ENCODE data around the gene ATXN1. TPM values are rescaled to one million over a fixed set of nuclear protein-coding genes. Genes with fewer than 3 reads are reported as not detected.

Gene ATXN1
- total and polyA plus RNA-seq, 2 of the 8 experiments (the other 6 are each of a cell fraction or from before 2014, with no cell fraction given) = 1.6 to 4.0 TPM

GRCh38 chr6:16563628-16564240 is 197.5 kb downstream of the ATXN1 start:
- H3K18ac ChIP-seq (ENCODE audit: extremely low read depth, low read length) = no peak overlapping the region
- no peak overlapping the region for H4K5ac ChIP-seq (ENCODE audit: insufficient read length, low read depth, low read length)
- H2AFZ ChIP-seq (ENCODE audit: low read length) = no peak overlapping the region
- H2BK15ac ChIP-seq (ENCODE audit: low read length) = no peak overlapping the region
- 94% methylated on average over 10 of the region's 10 CpGs; no CpG with 5 or more reads in 1 of the 2 experiments for WGBS, 2 experiments (ENCODE audit: extremely low coverage in 1 of 2, insufficient coverage in 1 of 2, insufficient read length in 1 of 2, insufficient replicate concordance in 2 of 2, low coverage in 1 of 2, low lambda C conversion rate in 2 of 2, missing lambda C conversion rate in 1 of 2)
- H2AK5ac ChIP-seq (ENCODE audit: low read depth, low read length) = no peak overlapping the region
- no peak overlapping the region for H3K23ac ChIP-seq (ENCODE audit: insufficient read length)
- no peak overlapping the region for H3K4ac ChIP-seq (replicated peaks; ENCODE audit: insufficient read length, low read depth, low read length)
- no peak overlapping the region for H3K56ac ChIP-seq (replicated peaks; ENCODE audit: insufficient read length, low read depth, low read length)
- H3K9me3 ChIP-seq (ENCODE audit: insufficient read depth in 2 of 2, low read depth in 1 of 2, low read length in 1 of 2) = no peaks in the 10 kb centered on the region
- no peak overlapping the region for H4K91ac ChIP-seq (replicated peaks; ENCODE audit: insufficient read length, low read length)
- H3K4me3 ChIP-seq (ENCODE audit: extremely low read depth in 1 of 4, insufficient read depth in 2 of 4, low read depth in 3 of 4, low read length in 4 of 4) = no peak overlapping the region
- H3K27me3 ChIP-seq (replicated peaks in 1 of 4; ENCODE audit: control insufficient read depth in 3 of 4, extremely low read depth in 1 of 4, insufficient read depth in 3 of 4, low read length in 3 of 4) = no peaks in the 10 kb centered on the region
- no peak overlapping the region for H2BK20ac ChIP-seq (ENCODE audit: low read length)
- H3K36me3 ChIP-seq (ENCODE audit: control insufficient read depth in 2 of 4, insufficient read depth in 4 of 4, low read length in 3 of 4) = no peaks in the 10 kb centered on the region
- TF ChIP-seq SIRT6 (IDR thresholded peaks at IDR 0.05; ENCODE audit: low read length) (no peak), RNF2 (IDR thresholded peaks at IDR 0.05; ENCODE audit: borderline replicate concordance, low read depth, low read length, missing control alignments, poor library complexity, severe bottlenecking) (no peak), BACH1 (IDR thresholded peaks at IDR 0.05; ENCODE audit: low read length) (no peak), RFX5 (IDR thresholded peaks at IDR 0.05; ENCODE audit: borderline replicate concordance, low read depth, low read length) (no peak), SP4 (IDR thresholded peaks at IDR 0.05; ENCODE audit: low read length) (no peak), SP1 (IDR thresholded peaks at IDR 0.05; ENCODE audit: low read depth, low read length) (no peak), ATF3 (IDR thresholded peaks at IDR 0.05; ENCODE audit: insufficient read depth, low read depth, low read length) (no peak), FOSL1 (IDR thresholded peaks at IDR 0.05; ENCODE audit: insufficient read depth, low read depth, low read length) (no peak), JUN (IDR thresholded peaks at IDR 0.05; ENCODE audit: low read depth, low read length) (no peak), RBBP5 (IDR thresholded peaks at IDR 0.05; ENCODE audit: borderline replicate concordance, low read depth, low read length) (no peak), HDAC6 (IDR thresholded peaks at IDR 0.05; ENCODE audit: low read depth, low read length) (no peak), SRF (IDR thresholded peaks at IDR 0.05; ENCODE audit: low read depth, low read length) (no peak), KDM5A (IDR thresholded peaks at IDR 0.05; ENCODE audit: low read length) (no peak)
- H3K9ac ChIP-seq (replicated peaks in 1 of 4; ENCODE audit: extremely low read depth in 1 of 4, low read depth in 3 of 4, low read length in 3 of 4) = no peak overlapping the region
- no peaks in the 10 kb centered on the region for H4K20me1 ChIP-seq (replicated peaks in 1 of 2; ENCODE audit: control insufficient read depth in 1 of 2, insufficient read depth in 2 of 2, low read length in 2 of 2)
- H3K4me2 ChIP-seq (ENCODE audit: insufficient read depth in 1 of 2, low read depth in 2 of 2, low read length in 2 of 2) = no peak overlapping the region
- H2BK12ac ChIP-seq (ENCODE audit: low read depth, low read length) = no peak overlapping the region
- H3K23me2 ChIP-seq (ENCODE audit: low read depth, low read length) = no peaks in the 10 kb centered on the region
- H3K27ac ChIP-seq (ENCODE audit: low read depth, low read length) = no peak overlapping the region
- no peak overlapping the region for H3K14ac ChIP-seq (ENCODE audit: insufficient read length)
- H3K79me1 ChIP-seq (ENCODE audit: low read depth, low read length) = no peaks in the 10 kb centered on the region
- H3K79me2 ChIP-seq (ENCODE audit: control insufficient read depth in 1 of 2, insufficient read depth in 2 of 2, low read length in 2 of 2) = no peaks in the 10 kb centered on the region
- H2BK5ac ChIP-seq (ENCODE audit: low read depth, low read length) = no peak overlapping the region
- no peaks in the 10 kb centered on the region for H3K4me1 ChIP-seq (replicated peaks in 1 of 4; ENCODE audit: control insufficient read depth in 3 of 4, insufficient read depth in 4 of 4, low read length in 3 of 4)
- DNase-seq (ENCODE audit: low read depth in 1 of 2, low spot score in 2 of 2) (no peak), FAIRE-seq (no peak)
- ChIA-PET CTCF (ENCODE audit: partially characterized antibody) (interaction anchor here (0.9 kb wide), 1 partner anchor 9 kb away, joined by 3 read pairs; no protein-coding TSS in a partner anchor), POLR2A (ENCODE audit: partially characterized antibody) (no interaction called here)
- H4K8ac ChIP-seq (ENCODE audit: extremely low read depth, insufficient read depth, low read length) = no peak overlapping the region
- H2BK120ac ChIP-seq (replicated peaks; ENCODE audit: low read depth, low read length) = no peak overlapping the region
